Kidney (tissue), 14 donors: ENCODE measurements around the gene NHSL1. TPM values are rescaled to one million over a fixed set of nuclear protein-coding genes. Genes with fewer than 3 reads are reported as not detected.

Experiments
- DNase-seq, 5 donors: peaks; one replicate each; pipeline ENCODE4 v3.0.0-alpha.2; 2013 to 2020
- FAIRE-seq: peaks from 2 replicates; lab custom pipeline; 2012; peaks lifted over from hg19 to GRCh38; lab: Jason Lieb, UNC
- H3K27ac ChIP-seq, 2 donors: one replicate each; pipeline ENCODE4 v1.7.0; 2013; ENCODE audit warnings: low read depth in 2 of 2, low read length in 2 of 2, inconsistent platforms in 1 of 2
- H3K27me3 ChIP-seq: one replicate; pipeline ENCODE4 v1.7.1; 2013; ENCODE audit warnings: low read length, inconsistent platforms; ENCODE audit not compliant: control insufficient read depth, insufficient read depth
- H3K36me3 ChIP-seq, 3 donors: one replicate each; pipeline versions ENCODE4 v1.7.0 to v1.7.1; 2013; ENCODE audit warnings: low read length in 3 of 3, control low read depth in 1 of 3, inconsistent platforms in 1 of 3; ENCODE audit not compliant: insufficient read depth in 3 of 3, control insufficient read depth in 2 of 3
- H3K4me1 ChIP-seq, 3 donors: one replicate each; pipeline versions ENCODE4 v1.7.0 to v1.7.1; 2013; ENCODE audit warnings: low read length in 3 of 3, inconsistent platforms in 1 of 3, low read depth in 1 of 3; ENCODE audit not compliant: control insufficient read depth in 2 of 3, insufficient read depth in 2 of 3
- H3K4me3 ChIP-seq, 3 donors: one replicate each; pipeline versions ENCODE4 v1.7.0 to v1.8.1; 2013; ENCODE audit warnings: low read length in 3 of 3, control low read depth in 1 of 3, inconsistent platforms in 1 of 3
- H3K9ac ChIP-seq, 3 donors: one replicate each; pipeline versions ENCODE4 v1.7.0 to v1.7.1; 2013; ENCODE audit warnings: low read length in 3 of 3, control low read depth in 1 of 3, inconsistent platforms in 1 of 3
- H3K9me3 ChIP-seq, 3 donors: one replicate each; pipeline versions ENCODE4 v1.7.0 to v1.7.1; 2013; ENCODE audit warnings: low read length in 3 of 3, control low read depth in 1 of 3, inconsistent platforms in 1 of 3; ENCODE audit not compliant: control insufficient read depth in 2 of 3, insufficient read depth in 1 of 3
- intact Hi-C: fragments of 100-400 bp; cut with DNase I; formaldehyde crosslinking; loops from one replicate; pipeline ENCODE4 v1.11.1; 2022
- polyA plus RNA-seq: library from polyadenylated mRNA; stranded (reverse); fragments of 350-450 nt; fragmentation: Illumina TruSeq; extraction: RNeasy Lipid Tissue Mini Kit (QIAGEN cat#74804); gene quantifications from one replicate; pipeline ENCODE4 v1.2.3, GENCODE V29; 2014; ENCODE audit warnings: low read depth, low replicate concordance; ENCODE audit not compliant: insufficient read depth
- total RNA-seq: library from RNA; stranded (reverse); fragmentation: NEBNext Ultra II Directional; extraction: Animal tissue kit (Norgen Biotek cat#: 25700); gene quantifications from one replicate; pipeline ENCODE4 v1.2.1, GENCODE V29; 2021
- TF ChIP-seq, protein P1 (sequence below): IDR thresholded peaks from 3 replicates; pipeline ENCODE4 v1.5.1; 2012; ENCODE audit warnings: mild to moderate bottlenecking, moderate library complexity, borderline replicate concordance; ENCODE audit not compliant: insufficient read depth; ENCODE audit errors: extremely low read depth
- donor health status: control.
- donor health status: control.
- donor health status: control.
- donor health status: control.
- donor health status: control.
- donor health status: DM: yes; HTN: yes; CAD: no.
- donor health status: Normal renal cell carcinoma (clear cell type).

NHSL1 gene
- total and polyA plus RNA-seq, 2 donors from 2014 or later, result 4.4 to 31.4 TPM

DNA sequence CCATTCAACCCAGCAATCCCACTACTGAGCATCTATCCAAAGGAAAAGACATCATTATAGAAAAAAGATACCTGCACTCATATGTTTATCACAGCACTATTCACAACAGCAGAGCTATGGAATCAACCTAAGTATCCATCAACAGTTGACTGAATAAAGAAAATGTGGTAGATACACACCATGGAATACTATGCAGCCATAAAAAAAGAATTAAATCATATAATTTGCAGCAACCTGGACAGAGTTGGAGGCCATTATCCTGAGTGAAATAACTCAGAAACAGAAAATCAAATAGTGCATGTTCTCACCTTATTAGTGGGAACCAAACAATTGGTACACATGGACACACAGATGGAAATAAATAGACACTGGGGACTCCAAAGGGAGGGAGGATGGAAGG is 23.2 kb downstream of the NHSL1 start:
- no peak overlapping the region for H3K4me3 ChIP-seq
- H3K9ac ChIP-seq, result no peak overlapping the region
- H3K9me3 ChIP-seq, result no peaks in the 10 kb centered on the region
- intact Hi-C loops, result no loop called here
- H3K4me1 ChIP-seq, result peaks cover 0 to 12% (median 2%) of the 10 kb centered on the region in 3 donors
- H3K27me3 ChIP-seq, result no peaks in the 10 kb centered on the region
- no peak overlapping the region for H3K27ac ChIP-seq
- peaks cover 0 to under 1% (median 0%) of the 10 kb centered on the region in 3 donors for H3K36me3 ChIP-seq
- DNase-seq (no peak), FAIRE-seq (no peak)
- TF ChIP-seq, protein P1, sequence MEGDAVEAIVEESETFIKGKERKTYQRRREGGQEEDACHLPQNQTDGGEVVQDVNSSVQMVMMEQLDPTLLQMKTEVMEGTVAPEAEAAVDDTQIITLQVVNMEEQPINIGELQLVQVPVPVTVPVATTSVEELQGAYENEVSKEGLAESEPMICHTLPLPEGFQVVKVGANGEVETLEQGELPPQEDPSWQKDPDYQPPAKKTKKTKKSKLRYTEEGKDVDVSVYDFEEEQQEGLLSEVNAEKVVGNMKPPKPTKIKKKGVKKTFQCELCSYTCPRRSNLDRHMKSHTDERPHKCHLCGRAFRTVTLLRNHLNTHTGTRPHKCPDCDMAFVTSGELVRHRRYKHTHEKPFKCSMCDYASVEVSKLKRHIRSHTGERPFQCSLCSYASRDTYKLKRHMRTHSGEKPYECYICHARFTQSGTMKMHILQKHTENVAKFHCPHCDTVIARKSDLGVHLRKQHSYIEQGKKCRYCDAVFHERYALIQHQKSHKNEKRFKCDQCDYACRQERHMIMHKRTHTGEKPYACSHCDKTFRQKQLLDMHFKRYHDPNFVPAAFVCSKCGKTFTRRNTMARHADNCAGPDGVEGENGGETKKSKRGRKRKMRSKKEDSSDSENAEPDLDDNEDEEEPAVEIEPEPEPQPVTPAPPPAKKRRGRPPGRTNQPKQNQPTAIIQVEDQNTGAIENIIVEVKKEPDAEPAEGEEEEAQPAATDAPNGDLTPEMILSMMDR, result no peak

DNA sequence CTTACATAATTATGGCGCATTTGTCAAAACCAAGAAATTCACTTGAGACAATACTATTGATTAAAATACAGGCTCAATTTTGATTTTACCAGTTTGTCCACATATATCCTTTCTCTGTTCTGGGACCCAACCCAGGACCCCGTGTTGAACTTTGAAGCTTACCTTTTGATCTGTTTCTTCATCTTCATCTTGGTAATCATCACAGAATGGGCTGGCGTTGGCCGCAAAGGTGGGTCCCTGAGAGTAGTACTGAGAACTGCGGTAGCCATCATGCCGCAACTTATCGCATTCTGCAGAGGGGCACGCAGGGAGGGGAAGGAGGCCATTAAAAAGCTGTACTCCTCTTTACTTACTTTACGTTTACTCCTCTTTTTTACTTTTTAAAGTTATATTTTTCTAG is 26.1 kb downstream of the NHSL1 start:
- no peak for FAIRE-seq
- Histone ChIP-seq H3K27ac (no peak overlapping the region), H3K4me1 (no peaks in the 10 kb centered on the region), H3K9me3 (no peaks in the 10 kb centered on the region), H3K27me3 (no peaks in the 10 kb centered on the region), H3K9ac (no peak overlapping the region), H3K4me3 (no peak overlapping the region), H3K36me3 (peaks cover 0 to 3% (median 2%) of the 10 kb centered on the region in 3 donors)
- intact Hi-C loops, result no loop called here
- TF ChIP-seq, protein P1, result no peak
- no peak for DNase-seq

DNA sequence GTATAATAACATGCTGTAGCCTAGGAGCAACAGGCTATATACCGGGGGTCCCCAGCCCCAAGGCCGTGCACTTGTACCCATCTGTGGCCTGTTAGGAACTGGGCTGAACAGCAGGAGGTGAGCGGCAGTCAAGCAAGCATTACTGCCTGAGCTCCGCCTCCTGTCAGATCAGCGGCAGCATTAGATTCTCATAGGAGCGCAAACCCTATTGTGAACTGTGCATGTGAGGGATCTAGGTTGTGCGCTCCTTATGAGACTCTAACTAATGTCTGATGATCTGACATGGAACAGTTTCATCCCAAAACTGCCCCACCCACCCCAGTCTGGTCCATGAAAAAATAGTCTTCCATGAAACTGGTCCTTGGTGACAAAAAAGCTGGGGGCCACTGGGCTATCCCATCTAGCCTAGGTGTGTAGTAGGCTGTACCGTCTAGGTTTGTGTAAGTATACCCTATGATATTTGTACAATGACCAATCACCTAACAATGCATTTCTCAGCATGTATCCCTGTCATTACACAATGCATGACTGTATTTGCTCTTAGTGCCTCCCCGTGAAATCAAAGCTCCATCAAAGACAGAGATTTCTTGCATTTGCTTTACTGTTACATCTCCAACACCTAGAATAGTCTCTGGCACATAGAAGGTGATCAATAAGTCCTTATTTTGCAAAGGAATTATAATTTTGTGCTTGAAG is 30.8 kb downstream of the NHSL1 start:
- Histone ChIP-seq H3K9me3 (no peaks in the 10 kb centered on the region), H3K9ac (no peak overlapping the region), H3K4me1 (no peaks in the 10 kb centered on the region), H3K4me3 (no peak overlapping the region), H3K36me3 (peaks cover 0 to 11% (median 5%) of the 10 kb centered on the region in 3 donors), H3K27me3 (no peaks in the 10 kb centered on the region), H3K27ac (no peak overlapping the region)
- FAIRE-seq (no peak), DNase-seq (no peak)
- intact Hi-C loops, result no loop called here
- TF ChIP-seq, protein P1, result no peak
